Gastroesophageal sphincter (tissue), 4 donors: ENCODE measurements around the gene TFB1M. TPM values are rescaled to one million over a fixed set of nuclear protein-coding genes. Genes with fewer than 3 reads are reported as not detected.

Experiments
- ATAC-seq: fragments of 150-250 bp; one replicate; pipeline ENCODE4 v1.9.1; 2016; ENCODE audit warnings: mild to moderate bottlenecking, moderate library complexity
- H3K27ac ChIP-seq, 4 donors: fragments of 200-600 bp; sonication (generic) in 3 of 4; 1 replicate in 3 of 4; 2 replicates in 1 of 4; pipeline ENCODE4 v1.5.1; 2016 to 2019
- H3K27me3 ChIP-seq: fragments of 200-600 bp; sonication (generic); one replicate; pipeline ENCODE4 v1.5.1; 2019
- H3K36me3 ChIP-seq, 2 donors: fragments of 200-600 bp; sonication (generic); one replicate each; pipeline ENCODE4 v1.5.1; 2019; ENCODE audit warnings: control low read depth in 1 of 2
- H3K4me1 ChIP-seq, 3 donors: fragments of 200-600 bp; sonication (generic); 1 replicate in 2 of 3; 2 replicates in 1 of 3; pipeline ENCODE4 v1.5.1; 2016 to 2019; ENCODE audit warnings: control low read depth in 2 of 3
- H3K4me3 ChIP-seq, 2 donors: fragments of 200-600 bp; sonication (generic); one replicate each; pipeline ENCODE4 v1.5.1; 2019; ENCODE audit warnings: mild to moderate bottlenecking in 1 of 2, moderate library complexity in 1 of 2
- H3K9me3 ChIP-seq, 3 donors: fragments of 200-600 bp; sonication (generic); one replicate each; pipeline ENCODE4 v1.5.1; 2017 to 2019; ENCODE audit warnings: control low read depth in 2 of 3
- EP300 ChIP-seq: sonication (generic); formaldehyde crosslinking; IDR thresholded peaks from one replicate; pipeline ENCODE4 v1.6.1; 2017; ENCODE audit warnings: antibody characterized with exemption, mild to moderate bottlenecking
- POLR2A ChIP-seq, 2 donors: fragments of 450-650 bp; IDR thresholded peaks; one replicate each; pipeline ENCODE4 v1.6.1; 2017; ENCODE audit warnings: antibody characterized with exemption in 2 of 2, mild to moderate bottlenecking in 2 of 2, moderate library complexity in 1 of 2
- POLR2AphosphoS5 ChIP-seq: sonication (generic); formaldehyde crosslinking; IDR thresholded peaks from one replicate; pipeline ENCODE4 v1.6.1; 2017; ENCODE audit warnings: antibody characterized with exemption
- WGBS, 2 donors: methylation state at CpG; one replicate each; pipeline ENCODE4 v1.1.5; 2018; ENCODE audit warnings: low coverage in 1 of 2; 5-methylcytosine and 5-hydroxymethylcytosine counted together
- total RNA-seq, 4 donors: library from RNA; depleted of rRNA; stranded (reverse); fragments of >200 nt; gene quantifications; one replicate each; pipeline ENCODE4 v1.1.0, GENCODE V29; 2016
- TF ChIP-seq, protein P1 (sequence below), 4 experiments: fragments of 200-600 bp in 2 of 4; fragments of 450-650 bp in 2 of 4; sonication (generic) in 1 of 4; IDR thresholded peaks; one replicate each; pipeline ENCODE4 v1.5.1; 2017 to 2019; ENCODE audit warnings: antibody characterized with exemption in 4 of 4, mild to moderate bottlenecking in 2 of 4, moderate library complexity in 2 of 4

The TFB1M gene
- total RNA-seq, 4 donors from 2014 or later = 6.7 to 16.4 (median 12.5) TPM

- peaks cover 6 to 22% (median 6%) of the 10 kb centered on the region in 3 donors for H3K4me1 ChIP-seq
- peak overlapping the region in 3 of 4 donors; percentile 11 to 52 (median 25) for H3K27ac ChIP-seq
- H3K9me3 ChIP-seq = no peaks in the 10 kb centered on the region
- WGBS, 2 donors = 50 to 94% methylated on average over 2 of the region's 2 CpGs
- no peak overlapping the region for H3K4me3 ChIP-seq
- TF ChIP-seq POLR2AphosphoS5 (no peak), EP300 (no peak), POLR2A (IDR thresholded peaks at IDR 0.05) (no peak)
- TF ChIP-seq, protein P1, sequence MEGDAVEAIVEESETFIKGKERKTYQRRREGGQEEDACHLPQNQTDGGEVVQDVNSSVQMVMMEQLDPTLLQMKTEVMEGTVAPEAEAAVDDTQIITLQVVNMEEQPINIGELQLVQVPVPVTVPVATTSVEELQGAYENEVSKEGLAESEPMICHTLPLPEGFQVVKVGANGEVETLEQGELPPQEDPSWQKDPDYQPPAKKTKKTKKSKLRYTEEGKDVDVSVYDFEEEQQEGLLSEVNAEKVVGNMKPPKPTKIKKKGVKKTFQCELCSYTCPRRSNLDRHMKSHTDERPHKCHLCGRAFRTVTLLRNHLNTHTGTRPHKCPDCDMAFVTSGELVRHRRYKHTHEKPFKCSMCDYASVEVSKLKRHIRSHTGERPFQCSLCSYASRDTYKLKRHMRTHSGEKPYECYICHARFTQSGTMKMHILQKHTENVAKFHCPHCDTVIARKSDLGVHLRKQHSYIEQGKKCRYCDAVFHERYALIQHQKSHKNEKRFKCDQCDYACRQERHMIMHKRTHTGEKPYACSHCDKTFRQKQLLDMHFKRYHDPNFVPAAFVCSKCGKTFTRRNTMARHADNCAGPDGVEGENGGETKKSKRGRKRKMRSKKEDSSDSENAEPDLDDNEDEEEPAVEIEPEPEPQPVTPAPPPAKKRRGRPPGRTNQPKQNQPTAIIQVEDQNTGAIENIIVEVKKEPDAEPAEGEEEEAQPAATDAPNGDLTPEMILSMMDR (IDR thresholded peaks at IDR 0.05) = no peak
- peak; percentile 66 for ATAC-seq
- H3K27me3 ChIP-seq = no peaks in the 10 kb centered on the region
- peaks cover 0 to 5% of the 10 kb centered on the region in 2 donors for H3K36me3 ChIP-seq
Observed at GRCh38 chr6:155267411-155267810, 46.9 kb downstream of the TFB1M start.

DNA sequence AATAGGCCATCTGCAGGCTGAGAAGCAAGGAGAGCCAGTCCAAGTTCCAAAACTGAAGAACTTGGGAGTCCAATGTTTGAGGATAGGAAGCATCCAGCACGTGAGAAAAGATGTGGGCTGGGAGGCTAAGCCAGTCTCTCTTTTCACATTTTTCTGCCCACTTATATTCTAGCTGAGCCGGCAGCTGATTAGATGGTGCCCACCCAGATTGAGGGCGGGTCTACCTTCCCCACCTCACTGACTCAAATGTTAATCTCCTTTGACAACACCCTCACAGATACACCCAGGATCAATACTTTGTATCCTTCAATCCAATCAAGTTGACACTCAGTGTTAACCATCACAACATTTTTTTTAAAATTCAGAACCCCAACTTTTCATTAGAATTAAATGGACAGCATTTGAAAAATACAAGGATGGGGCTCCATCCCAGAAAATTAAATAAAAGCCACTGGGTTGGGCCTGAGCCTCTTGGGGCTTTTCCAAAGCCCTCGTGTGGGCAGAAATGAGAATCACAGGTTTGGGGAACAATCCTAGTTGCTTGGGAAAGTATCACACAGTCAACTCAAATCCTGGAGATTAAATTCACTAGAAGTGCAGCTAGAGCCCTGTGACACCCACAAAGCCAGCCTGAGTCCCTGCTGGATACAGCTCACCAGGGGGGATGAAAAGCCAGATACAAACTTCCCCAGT lies 48.3 kb downstream of the TFB1M start:
- Histone ChIP-seq H3K27me3 (no peaks in the 10 kb centered on the region), H3K9me3 (no peaks in the 10 kb centered on the region), H3K4me1 (peaks cover 0 to 13% (median 5%) of the 10 kb centered on the region in 3 donors), H3K27ac (no peak overlapping the region), H3K36me3 (peaks cover 0 to 5% of the 10 kb centered on the region in 2 donors), H3K4me3 (no peak overlapping the region)
- 84 to 94% methylated on average over 3 to 4 of the region's 4 CpGs for WGBS, 2 donors
- TF ChIP-seq POLR2AphosphoS5 (no peak), EP300 (no peak), POLR2A (IDR thresholded peaks at IDR 0.05) (no peak)
- TF ChIP-seq, protein P1 (IDR thresholded peaks at IDR 0.05) = no peak
- ATAC-seq = no peak

DNA sequence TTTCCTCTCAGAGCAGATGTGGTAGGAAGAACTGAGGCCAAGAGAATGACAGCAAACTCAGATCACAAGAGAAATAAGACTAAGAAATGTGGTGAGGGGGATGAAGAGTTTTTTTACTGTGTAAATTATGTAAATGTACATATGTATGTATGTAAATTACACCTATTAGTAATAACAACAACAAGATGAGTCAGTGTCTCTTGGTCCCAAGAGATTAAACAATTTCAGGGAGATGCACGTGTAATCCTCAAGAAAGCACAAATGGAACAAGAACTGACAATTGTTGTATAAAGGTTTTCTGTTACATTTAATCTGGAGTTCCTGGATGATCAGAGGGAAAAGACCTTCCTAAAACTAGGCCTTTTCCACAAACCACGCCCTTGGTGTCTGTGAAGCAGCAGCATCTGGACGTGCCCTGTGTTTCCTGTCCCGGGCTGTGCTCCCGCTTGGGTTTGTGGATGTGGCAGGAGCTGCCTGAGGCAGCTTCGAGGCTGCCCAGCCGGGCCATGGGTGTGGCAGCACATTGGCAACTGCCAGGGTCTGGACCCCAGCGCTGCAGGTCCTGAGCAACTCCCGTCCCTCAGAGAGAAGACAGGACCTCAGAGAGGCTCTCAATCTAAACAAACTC lies 49.5 kb downstream of the TFB1M start:
- H3K27me3 ChIP-seq = no peaks in the 10 kb centered on the region
- ATAC-seq = no peak
- WGBS, 2 donors = 54 to 83% methylated on average over 3 to 7 of the region's 9 CpGs
- peak overlapping the region in 3 of 4 donors; percentile 10 to 32 (median 32) for H3K27ac ChIP-seq
- peaks cover 0 to 13% (median 5%) of the 10 kb centered on the region in 3 donors for H3K4me1 ChIP-seq
- peaks cover 0 to 15% of the 10 kb centered on the region in 2 donors for H3K36me3 ChIP-seq
- TF ChIP-seq EP300 (no peak), POLR2AphosphoS5 (no peak), POLR2A (IDR thresholded peaks at IDR 0.05) (no peak)
- TF ChIP-seq, protein P1 (IDR thresholded peaks at IDR 0.05) = no peak
- no peaks in the 10 kb centered on the region for H3K9me3 ChIP-seq
- no peak overlapping the region for H3K4me3 ChIP-seq

DNA sequence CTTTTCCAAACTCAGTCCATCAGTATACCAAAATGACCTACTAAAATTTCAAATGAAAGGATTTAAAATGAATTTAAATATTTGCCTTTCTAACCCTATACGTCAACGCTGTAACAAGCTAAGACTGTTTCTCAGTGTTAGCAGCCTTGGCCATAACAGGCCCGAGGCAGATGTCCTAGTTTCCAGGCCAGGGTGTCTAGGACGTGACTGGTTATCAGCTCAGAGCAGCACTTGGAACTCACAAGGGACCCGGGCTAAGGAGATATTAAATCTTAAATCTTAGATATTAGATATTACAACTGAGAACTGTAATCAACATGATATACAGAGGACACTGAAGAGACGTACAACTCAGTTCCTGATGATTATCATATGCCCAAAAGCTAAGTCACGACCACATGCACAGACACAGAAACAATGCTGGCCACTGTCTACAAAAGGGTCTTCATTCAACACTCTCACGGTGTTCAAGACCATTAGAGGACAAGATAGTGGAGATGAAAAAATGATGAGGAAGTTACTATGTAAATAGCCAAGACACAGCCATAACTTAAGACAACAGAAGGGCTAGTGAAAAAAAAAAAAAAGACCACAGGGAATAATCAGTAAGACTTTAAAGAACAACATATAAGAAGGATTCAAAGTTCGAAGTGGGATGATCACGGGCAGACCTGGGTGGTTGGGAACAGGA lies 50.8 kb downstream of the TFB1M start, which contains the start of gene CLDN20:
TSS of gene CLDN20 (plus strand) at position 641 of the 691 bp plus-strand sequence. CDS start 11,707 bp downstream, outside the sequence.
- WGBS, 2 donors = 87 to 89% methylated on average over 9 to 10 of the region's 10 CpGs
- Histone ChIP-seq H3K4me3 (no peak within 1 kb of the TSS), H3K27me3 (no peaks in the 10 kb centered on the region), H3K4me1 (peaks cover 0 to 13% (median 5%) of the 10 kb centered on the region in 3 donors), H3K27ac (peak within 1 kb of the TSS in 3 of 4 donors; percentile 10 to 32 (median 32)), H3K36me3 (peaks cover 0 to 28% of the 10 kb centered on the region in 2 donors), H3K9me3 (no peaks in the 10 kb centered on the region)
- TF ChIP-seq POLR2A (IDR thresholded peaks at IDR 0.05) = no peak
- TF ChIP-seq, protein P1 (IDR thresholded peaks at IDR 0.05) = no peak
- no peak for TF ChIP-seq POLR2AphosphoS5
- no peak for TF ChIP-seq EP300
- no peak for ATAC-seq
